ENCODE results near the gene VPS13D.
"Not testable (repeated sequence)": the region's sequence is repeated elsewhere in the genome, so short reads cannot be mapped to it uniquely, and the experiment has no call there.

The VPS13D gene

GRCh38 chr1:12530462-12531178 lies 300.8 kb downstream of the VPS13D start:
- in situ Hi-C loops (cut with MboI; ENCODE audit: low sequenced_read_pairs), result no loop called here

GRCh38 chr1:12531179-12531499 lies 301.3 kb downstream of the VPS13D start:
- in situ Hi-C loops (cut with MboI; ENCODE audit: low sequenced_read_pairs), result no loop called here

- in situ Hi-C loops (cut with MboI; ENCODE audit: low sequenced_read_pairs), result no loop called here
Measured at GRCh38 chr1:12532405-12533315, 302.8 kb downstream of the VPS13D start.

- in situ Hi-C loops (cut with MboI; ENCODE audit: low sequenced_read_pairs), result no loop called here
Measured at GRCh38 chr1:12536023-12536639, 306.3 kb downstream of the VPS13D start.

- in situ Hi-C loops (cut with MboI; ENCODE audit: low sequenced_read_pairs), result no loop called here
Measured at GRCh38 chr1:12537294-12537693, 307.5 kb downstream of the VPS13D start.

- in situ Hi-C loops (cut with MboI; ENCODE audit: low sequenced_read_pairs), result no loop called here
Measured at GRCh38 chr1:12537906-12538461, 308.2 kb downstream of the VPS13D start.

GRCh38 chr1:12538536-12538935 lies 308.7 kb downstream of the VPS13D start:
- in situ Hi-C loops (cut with MboI; ENCODE audit: low sequenced_read_pairs), result not testable (repeated sequence)

- in situ Hi-C loops (cut with MboI; ENCODE audit: low sequenced_read_pairs), result no loop called here
Measured at GRCh38 chr1:12539320-12539704, 309.5 kb downstream of the VPS13D start.

GRCh38 chr1:12539705-12540579 lies 310.1 kb downstream of the VPS13D start:
- in situ Hi-C loops (cut with MboI; ENCODE audit: low sequenced_read_pairs), result no loop called here

- in situ Hi-C loops (cut with MboI; ENCODE audit: low sequenced_read_pairs), result no loop called here
Measured at GRCh38 chr1:12540580-12541273, 310.9 kb downstream of the VPS13D start.

GRCh38 chr1:12541274-12542137 lies 311.7 kb downstream of the VPS13D start:
- in situ Hi-C loops (cut with MboI; ENCODE audit: low sequenced_read_pairs), result no loop called here

- in situ Hi-C loops (cut with MboI; ENCODE audit: low sequenced_read_pairs), result no loop called here
Measured at GRCh38 chr1:12542138-12542465, 312.3 kb downstream of the VPS13D start.

GRCh38 chr1:12542616-12543592 lies 313.1 kb downstream of the VPS13D start:
- in situ Hi-C loops (cut with MboI; ENCODE audit: low sequenced_read_pairs), result no loop called here

- in situ Hi-C loops (cut with MboI; ENCODE audit: low sequenced_read_pairs), result no loop called here
Measured at GRCh38 chr1:12543740-12544154, 313.9 kb downstream of the VPS13D start.

GRCh38 chr1:12544357-12544756 lies 314.5 kb downstream of the VPS13D start:
- in situ Hi-C loops (cut with MboI; ENCODE audit: low sequenced_read_pairs), result no loop called here

- in situ Hi-C loops (cut with MboI; ENCODE audit: low sequenced_read_pairs), result no loop called here
Measured at GRCh38 chr1:12544992-12545391, 315.2 kb downstream of the VPS13D start.

GRCh38 chr1:12546771-12547585 lies 317.1 kb downstream of the VPS13D start:
- in situ Hi-C loops (cut with MboI; ENCODE audit: low sequenced_read_pairs), result no loop called here
